GM12878 (cell line): ENCODE results near the gene SUB1. TPM values are rescaled to one million over a fixed set of nuclear protein-coding genes. Genes with fewer than 3 reads are reported as not detected.
A peak's percentile ranks its signal among the peaks of the same experiment; 100 is the strongest.

Experiments
- CBX5 ChIP-seq: sonication (generic); IDR thresholded peaks from 2 replicates; pipeline ENCODE4 v1.6.1; 2016; ENCODE audit warnings: low read depth, moderate library complexity, mild to moderate bottlenecking, inconsistent platforms
- CHD1 ChIP-seq: IDR thresholded peaks from 2 replicates; pipeline ENCODE4 v1.6.1; 2012; ENCODE audit warnings: low read depth, low read length, improper control_type of control experiment
- FOXM1 ChIP-seq: IDR thresholded peaks from 2 replicates; pipeline ENCODE4 v1.6.1; 2012; ENCODE audit warnings: low read depth, mild to moderate bottlenecking, inconsistent platforms, low read length, moderate library complexity
- GATAD2B ChIP-seq: fragments of 450-650 bp; conservative IDR thresholded peaks from 2 replicates; pipeline ENCODE4 v1.6.1; 2017; ENCODE audit warnings: low read depth, mild to moderate bottlenecking, moderate library complexity
- JUND ChIP-seq: IDR thresholded peaks from 2 replicates; pipeline ENCODE4 v1.6.1; 2012; ENCODE audit warnings: low read depth, mild to moderate bottlenecking, low read length, improper control_type of control experiment, moderate library complexity
- KAT2A ChIP-seq: conservative IDR thresholded peaks from 2 replicates; pipeline ENCODE4 v1.6.1; 2011; ENCODE audit warnings: low read depth, low read length; ENCODE audit not compliant: control insufficient read depth
- MTA3 ChIP-seq: IDR thresholded peaks from 2 replicates; pipeline ENCODE4 v1.6.1; 2012; ENCODE audit warnings: low read length, inconsistent platforms, borderline replicate concordance
- PML ChIP-seq: IDR thresholded peaks from 2 replicates; pipeline ENCODE4 v1.6.1; 2012; ENCODE audit warnings: low read length, inconsistent platforms
- POU2F2 ChIP-seq: IDR thresholded peaks from 3 replicates; pipeline ENCODE4 v1.6.1; 2011; ENCODE audit warnings: low read depth, mild to moderate bottlenecking, low read length, borderline replicate concordance
- PRDM15 ChIP-seq: fragments of 450-650 bp; formaldehyde crosslinking; IDR thresholded peaks from 2 replicates; pipeline ENCODE4 v1.4.0; 2020; ENCODE audit warnings: mild to moderate bottlenecking, moderate library complexity
- RFX5 ChIP-seq: IDR thresholded peaks from 2 replicates; pipeline ENCODE4 v1.6.1; 2011; ENCODE audit warnings: low read depth, low read length, improper control_type of control experiment
- SIN3A ChIP-seq: IDR thresholded peaks from 2 replicates; pipeline ENCODE4 v1.6.1; 2012; ENCODE audit warnings: low read depth, low read length, improper control_type of control experiment
- SMC3 ChIP-seq: IDR thresholded peaks from 2 replicates; pipeline ENCODE4 v1.6.1; 2011; ENCODE audit warnings: low read length, improper control_type of control experiment, borderline replicate concordance
- SREBF2 ChIP-seq: IDR thresholded peaks from 2 replicates; pipeline ENCODE4 v1.6.1; 2012; ENCODE audit warnings: mild to moderate bottlenecking, low read length
- SUZ12 ChIP-seq: fragments of 200-600 bp; sonication (generic); IDR thresholded peaks from one replicate; pipeline ENCODE4 v1.6.1; 2018; ENCODE audit warnings: antibody characterized with exemption, mild to moderate bottlenecking; ENCODE audit not compliant: unreplicated experiment
- TAF1 ChIP-seq: IDR thresholded peaks from 2 replicates; pipeline ENCODE4 v1.6.1; 2011; ENCODE audit warnings: mild to moderate bottlenecking, low read depth, low read length, borderline replicate concordance
- TCF12 ChIP-seq: IDR thresholded peaks from 2 replicates; pipeline ENCODE4 v1.6.1; 2011; ENCODE audit warnings: low read depth, mild to moderate bottlenecking, low read length
- YY1 ChIP-seq: IDR thresholded peaks from 2 replicates; pipeline ENCODE4 v1.6.1; 2011; ENCODE audit warnings: low read depth, mild to moderate bottlenecking, low read length
- ZNF207 ChIP-seq: fragments of 450-650 bp; IDR thresholded peaks from 2 replicates; pipeline ENCODE4 v1.6.1; 2014; ENCODE audit warnings: antibody characterized with exemption, mild to moderate bottlenecking, borderline replicate concordance
- ZNF217 ChIP-seq: fragments of 450-650 bp; IDR thresholded peaks from 2 replicates; pipeline ENCODE4 v1.6.1; 2017; ENCODE audit warnings: antibody characterized with exemption, mild to moderate bottlenecking
- polyA plus RNA-seq, 11 experiments: library from polyadenylated mRNA; depleted of rRNA in 4 of 11; unstranded in 6 of 11; stranded (reverse) in 5 of 11; fragments of >200 nt; fragmentation: Nextera tagmentation in 4 of 11; fragmentation: Illumina TruSeq in 1 of 11; extraction: Ambion mirVana in 4 of 11; extraction: Trizol in 1 of 11; gene quantifications; 1 replicate in 1 of 11; 2 replicates in 10 of 11; pipeline versions ENCODE4 v1.2.1 to v1.2.3, GENCODE V29; 2011 to 2016; ENCODE audit warnings: inconsistent platforms in 2 of 11, missing spikeins in 2 of 11, low read depth in 1 of 11
- total RNA-seq, 4 experiments: library from RNA; depleted of rRNA in 3 of 4; stranded (reverse); fragments of >200 nt in 3 of 4; fragmentation: Illumina TruSeq in 1 of 4; extraction: Trizol in 1 of 4; gene quantifications; 2 replicates each; pipeline versions ENCODE4 v1.2.1 to v1.2.3, GENCODE V29; 2013 to 2021
- TF ChIP-seq, protein P1 (sequence below): fragments of 450-650 bp; IDR thresholded peaks from 2 replicates; pipeline ENCODE4 v1.6.1; 2016; ENCODE audit warnings: mild to moderate bottlenecking, moderate library complexity, borderline replicate concordance
- TF ChIP-seq, protein P2 (sequence below): fragments of 450-650 bp; IDR thresholded peaks from 2 replicates; pipeline ENCODE4 v1.6.1; 2014; ENCODE audit warnings: mild to moderate bottlenecking
- TF ChIP-seq, protein P3 (sequence below): fragments of 450-650 bp; IDR thresholded peaks from 2 replicates; pipeline ENCODE4 v1.6.1; 2017; ENCODE audit warnings: borderline replicate concordance

Gene SUB1
- total and polyA plus RNA-seq, 10 of the 15 experiments (the other 5 are each of a cell fraction or from before 2014, with no cell fraction given) = 468 to 2,785 (median 1,145) TPM

- TF ChIP-seq, protein P1, sequence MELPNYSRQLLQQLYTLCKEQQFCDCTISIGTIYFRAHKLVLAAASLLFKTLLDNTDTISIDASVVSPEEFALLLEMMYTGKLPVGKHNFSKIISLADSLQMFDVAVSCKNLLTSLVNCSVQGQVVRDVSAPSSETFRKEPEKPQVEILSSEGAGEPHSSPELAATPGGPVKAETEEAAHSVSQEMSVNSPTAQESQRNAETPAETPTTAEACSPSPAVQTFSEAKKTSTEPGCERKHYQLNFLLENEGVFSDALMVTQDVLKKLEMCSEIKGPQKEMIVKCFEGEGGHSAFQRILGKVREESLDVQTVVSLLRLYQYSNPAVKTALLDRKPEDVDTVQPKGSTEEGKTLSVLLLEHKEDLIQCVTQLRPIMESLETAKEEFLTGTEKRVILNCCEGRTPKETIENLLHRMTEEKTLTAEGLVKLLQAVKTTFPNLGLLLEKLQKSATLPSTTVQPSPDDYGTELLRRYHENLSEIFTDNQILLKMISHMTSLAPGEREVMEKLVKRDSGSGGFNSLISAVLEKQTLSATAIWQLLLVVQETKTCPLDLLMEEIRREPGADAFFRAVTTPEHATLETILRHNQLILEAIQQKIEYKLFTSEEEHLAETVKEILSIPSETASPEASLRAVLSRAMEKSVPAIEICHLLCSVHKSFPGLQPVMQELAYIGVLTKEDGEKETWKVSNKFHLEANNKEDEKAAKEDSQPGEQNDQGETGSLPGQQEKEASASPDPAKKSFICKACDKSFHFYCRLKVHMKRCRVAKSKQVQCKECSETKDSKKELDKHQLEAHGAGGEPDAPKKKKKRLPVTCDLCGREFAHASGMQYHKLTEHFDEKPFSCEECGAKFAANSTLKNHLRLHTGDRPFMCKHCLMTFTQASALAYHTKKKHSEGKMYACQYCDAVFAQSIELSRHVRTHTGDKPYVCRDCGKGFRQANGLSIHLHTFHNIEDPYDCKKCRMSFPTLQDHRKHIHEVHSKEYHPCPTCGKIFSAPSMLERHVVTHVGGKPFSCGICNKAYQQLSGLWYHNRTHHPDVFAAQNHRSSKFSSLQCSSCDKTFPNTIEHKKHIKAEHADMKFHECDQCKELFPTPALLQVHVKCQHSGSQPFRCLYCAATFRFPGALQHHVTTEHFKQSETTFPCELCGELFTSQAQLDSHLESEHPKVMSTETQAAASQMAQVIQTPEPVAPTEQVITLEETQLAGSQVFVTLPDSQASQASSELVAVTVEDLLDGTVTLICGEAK = no peak
- TF ChIP-seq, protein P2, sequence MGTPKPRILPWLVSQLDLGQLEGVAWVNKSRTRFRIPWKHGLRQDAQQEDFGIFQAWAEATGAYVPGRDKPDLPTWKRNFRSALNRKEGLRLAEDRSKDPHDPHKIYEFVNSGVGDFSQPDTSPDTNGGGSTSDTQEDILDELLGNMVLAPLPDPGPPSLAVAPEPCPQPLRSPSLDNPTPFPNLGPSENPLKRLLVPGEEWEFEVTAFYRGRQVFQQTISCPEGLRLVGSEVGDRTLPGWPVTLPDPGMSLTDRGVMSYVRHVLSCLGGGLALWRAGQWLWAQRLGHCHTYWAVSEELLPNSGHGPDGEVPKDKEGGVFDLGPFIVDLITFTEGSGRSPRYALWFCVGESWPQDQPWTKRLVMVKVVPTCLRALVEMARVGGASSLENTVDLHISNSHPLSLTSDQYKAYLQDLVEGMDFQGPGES = no peak
- TF ChIP-seq YY1 (no peak), SREBF2 (no peak), POU2F2 (no peak), RFX5 (peak; percentile 23; the same call in 1 of the 2 replicates), SUZ12 (no peak), FOXM1 (peak; percentile 77), CHD1 (no peak), PRDM15 (CRISPR knock-in tag) (no peak), SIN3A (peak; percentile 26; the same call in 1 of the 2 replicates), ZNF217 (no peak), ZNF207 (no peak), CBX5 (0 out of 2 replicates have a peak, but pooled peaks have one; percentile 10), TCF12 (no peak), JUND (no peak), SMC3 (0 out of 2 replicates have a peak, but pooled peaks have one; percentile 12), TAF1 (peak; percentile 3; the same call in 1 of the 2 replicates), GATAD2B (no peak), KAT2A (no peak), MTA3 (0 out of 2 replicates have a peak, but pooled peaks have one; percentile 0), PML (peak; percentile 65; the same call in 1 of the 2 replicates)
- TF ChIP-seq, protein P3, sequence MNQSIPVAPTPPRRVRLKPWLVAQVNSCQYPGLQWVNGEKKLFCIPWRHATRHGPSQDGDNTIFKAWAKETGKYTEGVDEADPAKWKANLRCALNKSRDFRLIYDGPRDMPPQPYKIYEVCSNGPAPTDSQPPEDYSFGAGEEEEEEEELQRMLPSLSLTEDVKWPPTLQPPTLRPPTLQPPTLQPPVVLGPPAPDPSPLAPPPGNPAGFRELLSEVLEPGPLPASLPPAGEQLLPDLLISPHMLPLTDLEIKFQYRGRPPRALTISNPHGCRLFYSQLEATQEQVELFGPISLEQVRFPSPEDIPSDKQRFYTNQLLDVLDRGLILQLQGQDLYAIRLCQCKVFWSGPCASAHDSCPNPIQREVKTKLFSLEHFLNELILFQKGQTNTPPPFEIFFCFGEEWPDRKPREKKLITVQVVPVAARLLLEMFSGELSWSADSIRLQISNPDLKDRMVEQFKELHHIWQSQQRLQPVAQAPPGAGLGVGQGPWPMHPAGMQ = no peak
These were observed 881 bp downstream of the SUB1 start (continued) for GRCh38 chr5:32586276-32586599.
